Activated CD4-positive, alpha-beta T cell treated with anti-CD3 and anti-CD28 coated beads, Interleukin-2, amount 50 U/mL, for 16 hours (primary cell): ENCODE measurements around the gene IPO13.

Experiments
- DNase-seq: peaks from one replicate; pipeline ENCODE4 v3.0.0-alpha.2; 2020

Gene IPO13

DNA sequence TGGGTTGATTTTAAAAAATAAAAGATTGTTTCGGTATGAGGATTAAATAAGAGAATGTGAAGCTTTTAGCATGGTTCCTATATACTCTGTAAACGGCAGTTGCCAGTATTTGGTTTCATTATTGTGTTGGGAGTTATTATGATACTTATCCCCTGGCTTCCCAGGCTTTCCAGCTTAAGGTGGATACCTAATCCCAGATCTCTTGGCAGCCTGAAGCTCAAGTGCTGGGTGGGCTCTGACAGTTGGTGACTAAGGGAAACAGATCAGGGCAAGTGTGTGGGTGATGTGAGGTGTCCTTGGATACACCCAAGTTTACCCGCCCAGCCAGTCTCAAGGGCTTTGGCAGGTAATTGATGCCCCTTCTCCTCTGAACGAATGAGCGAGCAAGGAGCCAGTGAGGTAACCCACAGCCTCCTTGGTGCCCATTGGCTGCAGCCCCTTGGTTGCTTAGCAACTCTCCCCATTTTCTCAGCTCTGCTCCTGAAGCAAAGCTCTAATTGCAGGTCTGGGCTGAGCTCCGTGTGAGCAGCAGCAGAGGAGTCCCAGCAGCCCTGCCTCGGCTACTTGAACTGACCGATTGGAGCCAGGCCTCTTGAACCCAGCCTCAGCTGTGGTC, 6.1 kb downstream of the IPO13 start:
- DNase-seq = no peak

DNA sequence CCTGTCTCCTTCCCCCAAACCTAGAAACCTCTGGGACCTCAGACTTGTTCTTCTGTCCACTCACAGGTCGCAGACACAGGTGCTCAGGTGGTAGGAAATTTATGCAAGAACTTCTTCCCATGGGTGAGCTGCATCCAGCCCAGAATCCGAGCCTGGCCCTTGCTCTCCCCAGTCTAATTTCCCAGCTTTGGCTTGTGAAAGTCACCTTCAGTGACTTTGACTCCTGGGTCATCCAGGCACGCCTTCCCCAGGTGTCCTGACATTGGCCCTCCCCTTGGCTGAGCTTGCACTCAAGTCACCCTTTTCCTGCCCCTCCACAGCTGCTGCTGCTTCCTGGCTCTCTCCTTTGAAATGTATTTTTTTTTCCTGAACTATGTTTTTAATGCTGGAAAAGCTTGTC, 6.6 kb downstream of the IPO13 start:
- no peak for DNase-seq

DNA sequence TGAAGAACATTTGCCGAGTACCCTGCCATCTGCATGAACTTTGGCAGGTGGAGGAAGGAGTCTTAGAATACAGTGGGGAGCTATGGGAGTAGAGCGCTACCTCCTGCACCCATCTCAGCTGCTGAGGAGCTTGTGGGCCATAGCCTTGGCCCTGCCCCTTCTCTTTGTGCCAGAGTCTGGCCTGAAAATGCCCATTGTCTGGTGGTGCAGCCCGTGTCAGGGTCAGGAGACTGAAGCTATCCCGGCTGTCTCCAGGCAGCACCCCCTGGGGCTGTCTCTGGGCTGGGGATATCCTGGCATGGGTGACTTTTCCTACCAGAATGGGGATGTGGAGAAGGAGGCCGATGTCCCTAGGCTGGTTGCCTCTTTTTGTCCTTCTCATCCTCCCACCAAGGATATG, 7.3 kb downstream of the IPO13 start:
- DNase-seq = no peak

DNA sequence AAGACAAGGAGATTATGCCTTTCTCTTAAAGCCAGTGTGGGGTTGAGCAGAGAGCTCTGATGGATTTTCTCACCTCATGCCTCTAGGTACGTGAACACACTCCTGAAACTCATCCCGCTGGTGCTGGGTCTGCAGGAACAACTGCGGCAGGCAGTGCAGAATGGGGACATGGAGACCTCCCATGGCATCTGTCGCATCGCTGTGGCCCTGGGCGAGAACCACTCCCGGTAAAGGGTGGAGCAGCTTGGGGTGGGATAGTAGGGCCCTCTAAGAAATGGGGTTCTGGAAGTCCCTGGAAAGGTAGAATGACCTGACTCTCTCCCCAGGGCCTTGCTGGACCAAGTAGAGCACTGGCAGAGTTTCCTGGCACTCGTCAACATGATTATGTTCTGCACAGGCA, 9.5 kb downstream of the IPO13 start:
- DNase-seq = no peak

DNA sequence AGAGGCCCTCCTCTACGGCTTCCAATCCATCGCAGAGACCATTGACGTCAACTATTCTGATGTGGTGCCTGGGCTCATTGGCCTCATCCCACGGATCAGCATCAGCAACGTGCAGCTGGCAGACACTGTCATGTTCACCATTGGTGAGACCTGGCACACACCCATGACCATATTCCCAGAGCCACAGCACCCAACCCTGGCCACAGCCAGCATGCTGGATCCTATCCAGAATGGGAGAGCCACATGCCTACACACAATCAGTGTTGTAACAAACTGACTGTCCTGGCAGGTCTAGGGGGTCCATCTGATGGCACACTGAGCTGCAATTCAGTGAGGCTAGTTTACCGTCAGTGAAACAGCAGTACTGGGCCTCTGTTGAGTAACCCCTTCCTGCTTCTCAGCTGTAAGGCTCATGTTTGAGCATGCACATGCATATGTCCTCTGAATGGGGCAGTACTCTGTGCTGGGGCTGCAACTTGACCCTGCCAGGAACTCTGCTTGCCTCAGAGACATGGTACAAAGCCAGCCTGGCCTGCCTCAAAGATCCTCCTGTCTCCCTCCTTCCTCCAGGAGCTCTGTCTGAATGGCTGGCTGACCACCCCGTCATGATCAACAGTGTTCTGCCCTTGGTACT, 10.8 kb downstream of the IPO13 start:
- no peak for DNase-seq

DNA sequence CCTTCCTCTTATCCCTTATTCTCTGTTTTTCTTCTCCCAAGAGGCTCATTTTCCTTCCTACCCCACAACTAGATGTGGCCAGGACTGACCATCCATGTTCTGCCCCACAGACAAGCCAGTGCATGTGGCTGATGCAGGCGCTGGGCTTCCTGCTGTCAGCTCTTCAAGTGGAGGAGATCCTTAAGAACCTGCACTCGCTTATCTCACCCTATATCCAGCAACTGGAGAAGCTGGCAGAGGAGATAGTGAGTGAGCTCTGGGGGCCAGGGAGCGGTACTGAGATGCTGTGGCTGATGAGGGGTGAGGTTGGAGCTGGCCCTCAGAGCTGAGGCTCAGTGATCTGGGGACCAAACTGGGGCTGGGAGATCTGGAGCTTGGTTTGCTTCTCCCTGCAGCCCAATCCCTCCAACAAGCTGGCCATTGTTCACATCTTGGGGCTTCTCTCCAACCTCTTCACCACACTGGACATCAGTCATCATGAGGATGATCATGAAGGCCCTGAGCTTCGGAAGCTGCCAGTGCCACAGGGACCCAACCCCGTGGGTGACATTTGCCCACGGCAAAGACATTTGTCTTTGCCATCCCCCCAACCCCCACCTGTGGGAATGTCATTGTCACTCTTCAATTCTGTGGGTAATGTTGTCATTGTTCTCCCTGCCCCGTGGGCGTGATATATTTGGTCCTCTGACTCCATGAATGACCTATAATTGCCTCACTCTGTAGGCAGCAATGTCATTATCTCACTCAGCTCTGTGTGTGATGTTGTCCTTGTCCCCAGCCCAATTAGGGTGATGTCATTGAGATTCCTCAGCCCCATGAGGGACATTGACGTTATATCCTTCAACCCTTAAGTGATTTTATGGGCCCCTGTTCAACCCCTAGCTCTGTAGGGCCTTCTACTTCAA, 11.9 kb downstream of the IPO13 start:
- no peak for DNase-seq

DNA sequence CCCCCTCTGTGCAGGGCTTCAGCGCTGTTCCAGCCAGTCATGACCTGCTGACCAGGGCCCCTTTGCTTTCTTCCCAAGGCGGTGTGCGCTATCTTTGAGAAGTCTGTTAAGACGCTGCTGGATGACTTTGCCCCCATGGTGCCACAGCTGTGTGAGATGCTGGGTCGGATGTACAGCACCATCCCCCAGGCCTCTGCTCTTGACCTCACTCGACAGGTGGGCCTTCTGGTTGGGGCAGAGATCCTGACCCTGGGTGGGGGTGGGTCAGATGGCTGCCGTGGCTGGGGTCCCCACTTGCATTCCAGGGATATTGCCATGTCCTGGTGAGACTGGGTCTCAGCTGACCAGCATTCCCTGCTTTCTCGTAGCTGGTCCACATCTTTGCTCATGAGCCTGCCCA, 14.0 kb downstream of the IPO13 start:
- DNase-seq = no peak

DNA sequence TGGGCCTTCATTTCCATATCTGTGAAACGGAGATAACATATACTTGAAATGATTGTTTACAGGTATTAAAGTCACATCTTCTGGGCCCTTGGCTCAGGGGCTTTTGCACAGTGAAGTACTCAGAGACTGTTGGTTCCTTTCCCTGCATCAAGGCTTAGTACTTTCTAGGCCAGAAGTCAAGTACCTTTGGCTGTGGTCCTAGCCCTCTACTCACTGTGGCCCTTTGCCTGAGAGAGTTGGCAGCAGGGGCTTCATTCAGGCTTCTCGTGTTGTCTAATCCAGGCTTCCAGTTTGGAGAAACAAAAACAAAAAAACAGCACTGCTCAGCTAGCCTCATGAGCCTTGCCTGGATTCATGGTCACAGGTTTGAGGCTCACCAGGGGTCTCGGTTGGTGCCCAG, 14.9 kb downstream of the IPO13 start:
- no peak for DNase-seq

DNA sequence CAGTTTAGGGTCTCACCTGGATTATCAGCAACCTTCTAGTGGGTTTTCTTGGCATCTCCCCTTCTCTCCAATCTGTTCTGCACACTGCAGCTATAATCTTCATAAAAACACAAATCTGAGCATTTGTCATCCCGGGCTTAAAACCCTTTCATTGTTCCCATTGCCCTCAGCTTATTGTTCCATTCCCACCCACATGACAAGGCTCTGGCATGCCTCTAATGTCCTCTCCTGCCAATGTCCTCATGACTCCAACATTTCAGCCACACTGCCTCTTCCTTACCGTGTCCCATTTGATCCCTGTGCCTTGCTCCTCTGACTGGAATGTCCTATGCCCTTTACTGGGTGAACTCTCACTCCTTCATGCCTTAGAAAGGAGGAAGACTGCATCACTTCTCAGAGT, 15.6 kb downstream of the IPO13 start:
- DNase-seq = no peak

DNA sequence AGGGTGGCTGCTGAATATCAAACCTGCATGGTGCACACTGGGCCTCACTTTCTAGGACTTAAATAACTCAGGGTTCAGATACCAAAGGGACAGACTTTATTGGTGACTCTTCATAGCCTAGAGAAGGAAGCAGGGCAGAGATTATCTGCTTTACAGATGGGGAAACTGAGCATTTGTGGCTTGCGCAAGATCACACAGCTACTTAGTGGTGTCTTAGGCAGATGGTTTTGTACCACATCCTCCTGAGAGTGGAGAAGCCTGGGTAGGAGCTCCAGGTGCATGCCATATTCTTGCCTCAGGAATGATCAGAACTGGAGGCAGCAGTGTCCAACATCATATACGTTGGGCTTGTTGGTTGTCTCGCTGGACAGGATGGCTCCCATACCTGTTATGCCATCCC, 16.3 kb downstream of the IPO13 start:
- DNase-seq = no peak

DNA sequence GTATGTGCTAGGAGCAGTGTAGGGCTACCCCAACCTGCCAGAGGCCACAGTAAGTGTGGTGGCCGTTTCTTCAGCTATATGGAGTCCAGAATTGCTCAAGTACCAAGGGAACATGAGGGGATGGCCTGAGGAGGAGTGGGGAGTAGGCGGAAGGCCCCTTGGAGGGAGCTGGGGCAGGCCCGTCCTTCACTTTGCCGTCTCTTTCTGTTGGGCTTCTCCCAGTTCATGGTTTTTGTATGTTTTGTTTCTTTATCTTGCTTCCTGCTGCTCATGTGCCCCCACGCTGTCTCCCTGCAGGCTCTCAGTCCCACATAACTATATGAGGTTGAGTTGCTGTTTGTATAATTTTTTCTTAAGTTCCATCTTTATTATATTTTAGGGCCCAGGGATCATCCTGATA, 17.1 kb downstream of the IPO13 start:
- DNase-seq = no peak

DNA sequence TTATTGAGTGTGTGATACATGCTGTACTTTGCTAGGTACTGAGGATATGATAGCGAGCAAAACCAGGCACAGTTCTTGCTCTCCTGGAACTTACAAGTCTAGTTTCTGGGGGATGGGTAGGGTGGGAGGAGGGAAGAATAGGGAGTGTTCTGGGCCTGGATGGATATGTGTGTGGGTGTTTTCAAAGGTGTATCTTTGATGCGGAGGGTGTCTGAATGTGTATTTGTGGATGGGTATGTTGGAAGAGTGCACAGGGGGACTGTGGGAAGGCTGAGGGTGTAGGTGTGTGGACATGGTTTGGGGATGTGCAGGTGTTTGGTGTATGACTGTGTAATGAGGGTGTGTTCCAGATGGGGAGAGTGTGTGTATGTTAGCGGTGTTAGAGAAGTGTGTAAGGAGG, 18.6 kb downstream of the IPO13 start:
- DNase-seq = no peak

DNA sequence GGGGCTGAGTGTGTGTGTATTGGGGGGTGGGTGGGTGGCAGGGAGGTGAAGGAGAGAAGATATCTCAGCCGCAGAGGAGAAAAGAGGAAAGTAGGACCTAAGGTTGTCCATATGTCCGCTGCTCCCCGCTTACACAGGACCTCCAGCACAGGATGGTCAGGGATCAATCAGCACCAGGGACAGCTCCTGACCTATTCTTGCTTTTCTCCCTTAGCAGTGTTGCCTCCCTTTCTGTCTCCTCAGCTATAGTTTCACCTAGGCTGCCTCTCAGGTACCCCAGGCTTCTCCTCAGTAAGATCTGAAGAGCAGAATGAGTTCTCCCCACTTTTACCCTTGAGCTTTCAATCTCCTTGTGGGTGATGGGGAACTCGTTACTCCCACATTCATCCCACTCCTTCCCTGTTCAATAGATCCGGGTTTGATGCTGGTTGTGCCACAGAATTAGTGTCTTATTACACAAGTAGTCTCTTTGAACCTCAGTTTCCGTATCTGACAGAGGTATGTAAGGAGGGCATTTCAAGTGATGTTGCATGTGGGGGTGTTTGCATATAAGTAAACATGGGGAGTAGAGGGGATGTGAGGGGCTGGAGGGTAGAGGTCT, 21.7 kb downstream of the IPO13 start:
- no peak for DNase-seq

DNA sequence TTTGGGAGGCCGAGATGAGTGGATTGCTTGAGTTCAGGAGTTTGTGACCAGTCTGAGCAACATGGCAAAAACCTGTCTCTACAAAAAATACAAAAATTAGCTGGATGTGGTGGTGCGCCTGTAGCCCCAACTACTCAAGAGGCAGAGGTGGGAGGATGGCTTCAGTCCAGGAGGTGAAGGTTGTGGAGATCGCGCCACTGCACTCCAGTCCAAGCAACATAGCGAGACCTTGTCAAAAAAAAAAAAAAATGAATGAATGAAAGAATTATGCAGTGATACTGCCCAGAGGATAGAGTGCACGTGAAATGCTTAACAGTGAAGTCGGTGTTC, 22.6 kb downstream of the IPO13 start:
- no peak for DNase-seq

DNA sequence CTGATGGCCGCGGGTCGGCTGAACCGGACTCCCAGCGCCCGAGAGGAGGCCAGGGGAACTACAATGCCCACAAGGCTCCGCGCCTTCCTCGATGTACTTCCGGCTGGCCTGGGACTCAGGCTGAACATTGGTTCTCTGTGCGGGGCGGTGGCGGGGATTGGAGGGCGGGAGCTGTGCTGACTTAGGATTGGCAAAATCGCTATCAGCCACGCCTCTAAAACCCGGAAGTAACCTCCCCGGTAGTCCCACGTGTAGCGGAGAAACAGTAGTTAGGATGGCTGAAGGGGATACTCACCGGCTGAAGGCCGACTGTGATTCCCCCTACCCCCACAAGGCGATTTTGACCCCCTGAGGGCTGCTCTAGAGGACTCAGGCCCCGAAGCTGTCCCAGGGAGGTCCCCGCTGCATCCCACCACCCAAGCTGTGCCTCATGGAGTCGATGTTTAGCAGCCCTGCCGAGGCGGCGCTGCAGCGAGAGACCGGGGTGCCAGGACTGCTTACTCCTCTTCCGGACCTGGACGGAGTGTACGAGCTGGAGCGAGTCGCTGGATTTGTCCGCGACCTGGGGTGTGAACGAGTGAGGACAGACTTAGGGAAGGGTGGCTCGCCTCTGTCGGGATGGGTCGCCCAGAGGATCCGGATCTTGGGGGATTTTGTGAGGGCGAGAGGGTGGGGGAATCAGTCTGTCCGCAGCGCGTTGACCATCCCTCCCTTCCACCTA, 23.2 kb downstream of the IPO13 start, which contains the start of gene DPH2:
TSS of gene DPH2 (plus strand) at position 265 of the 721 bp plus-strand sequence. CDS start at position 431, 166 bp downstream.
- DNase-seq = peak; percentile 98

DNA sequence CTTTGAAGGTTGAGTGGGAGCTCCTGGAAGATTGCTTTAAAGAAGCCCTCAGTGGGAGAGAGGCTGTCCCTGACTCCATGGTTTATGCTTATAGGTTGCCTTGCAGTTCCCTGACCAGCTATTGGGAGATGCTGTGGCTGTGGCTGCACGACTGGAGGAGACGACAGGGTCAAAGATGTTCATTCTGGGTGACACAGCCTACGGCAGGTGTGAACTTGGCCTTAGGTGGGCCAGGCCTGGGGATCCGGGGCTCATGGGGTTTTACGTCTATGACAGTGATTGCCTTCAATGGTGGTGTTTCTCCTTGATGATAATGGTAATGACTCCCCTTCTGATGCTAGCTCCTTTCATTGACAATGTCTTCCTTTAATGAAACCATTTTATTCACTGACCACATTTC, 23.8 kb downstream of the IPO13 start:
- DNase-seq = no peak

DNA sequence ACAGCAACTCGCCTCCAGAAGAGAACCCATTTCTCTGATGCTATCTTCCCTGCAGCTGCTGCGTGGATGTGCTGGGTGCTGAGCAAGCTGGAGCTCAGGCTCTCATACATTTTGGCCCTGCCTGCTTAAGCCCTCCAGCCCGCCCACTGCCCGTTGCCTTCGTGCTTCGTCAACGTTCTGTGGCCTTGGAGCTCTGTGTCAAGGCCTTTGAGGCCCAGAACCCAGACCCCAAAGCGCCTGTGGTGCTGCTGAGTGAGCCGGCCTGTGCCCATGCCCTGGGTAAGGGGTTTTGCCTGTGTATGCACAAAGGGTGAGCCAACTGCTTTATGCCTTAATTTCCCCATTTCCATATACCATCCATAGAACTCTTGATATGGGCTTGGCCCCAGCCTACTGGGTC, 24.2 kb downstream of the IPO13 start:
- no peak for DNase-seq

DNA sequence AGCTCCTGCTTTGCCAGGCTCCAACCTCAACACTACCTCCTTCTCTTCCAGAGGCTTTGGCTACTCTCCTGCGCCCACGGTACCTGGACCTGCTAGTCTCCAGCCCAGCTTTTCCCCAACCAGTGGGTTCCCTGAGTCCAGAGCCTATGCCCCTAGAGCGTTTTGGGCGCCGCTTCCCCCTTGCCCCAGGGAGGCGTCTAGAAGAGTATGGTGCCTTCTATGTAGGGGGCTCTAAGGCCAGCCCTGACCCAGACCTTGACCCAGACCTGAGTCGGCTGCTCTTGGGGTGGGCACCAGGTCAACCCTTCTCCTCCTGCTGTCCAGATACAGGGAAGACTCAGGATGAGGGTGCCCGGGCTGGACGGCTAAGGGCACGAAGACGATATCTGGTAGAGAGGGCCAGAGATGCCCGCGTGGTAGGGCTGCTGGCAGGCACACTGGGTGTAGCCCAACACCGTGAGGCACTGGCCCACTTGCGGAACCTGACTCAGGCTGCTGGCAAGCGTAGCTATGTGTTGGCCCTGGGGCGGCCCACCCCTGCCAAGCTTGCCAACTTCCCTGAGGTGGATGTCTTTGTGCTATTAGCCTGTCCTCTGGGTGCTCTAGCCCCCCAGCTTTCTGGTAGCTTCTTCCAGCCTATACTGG, 24.7 kb downstream of the IPO13 start:
- no peak for DNase-seq

DNA sequence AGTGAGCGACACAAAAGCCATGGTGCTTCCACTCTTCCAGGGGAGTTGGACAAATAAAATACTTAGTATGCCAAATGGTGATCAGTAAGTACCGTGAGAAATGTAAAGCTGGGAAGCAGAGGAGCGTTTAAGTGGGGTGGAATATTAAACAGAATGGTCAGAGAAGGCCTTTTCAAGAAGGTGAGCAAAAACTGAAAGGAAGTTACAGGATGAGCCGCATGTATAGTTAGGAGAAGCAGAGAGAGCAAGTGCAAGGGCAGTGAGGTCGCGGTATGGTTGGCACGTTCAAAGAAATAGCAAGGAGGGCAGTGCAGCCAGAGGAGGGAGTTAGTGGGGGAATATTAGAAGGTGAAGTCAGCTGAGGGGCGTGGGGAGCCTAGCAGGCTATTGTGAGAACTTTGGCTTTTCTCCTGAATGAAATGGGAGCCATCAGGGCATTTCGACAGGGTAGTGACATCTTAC, 27.3 kb downstream of the IPO13 start:
- DNase-seq = no peak

DNA sequence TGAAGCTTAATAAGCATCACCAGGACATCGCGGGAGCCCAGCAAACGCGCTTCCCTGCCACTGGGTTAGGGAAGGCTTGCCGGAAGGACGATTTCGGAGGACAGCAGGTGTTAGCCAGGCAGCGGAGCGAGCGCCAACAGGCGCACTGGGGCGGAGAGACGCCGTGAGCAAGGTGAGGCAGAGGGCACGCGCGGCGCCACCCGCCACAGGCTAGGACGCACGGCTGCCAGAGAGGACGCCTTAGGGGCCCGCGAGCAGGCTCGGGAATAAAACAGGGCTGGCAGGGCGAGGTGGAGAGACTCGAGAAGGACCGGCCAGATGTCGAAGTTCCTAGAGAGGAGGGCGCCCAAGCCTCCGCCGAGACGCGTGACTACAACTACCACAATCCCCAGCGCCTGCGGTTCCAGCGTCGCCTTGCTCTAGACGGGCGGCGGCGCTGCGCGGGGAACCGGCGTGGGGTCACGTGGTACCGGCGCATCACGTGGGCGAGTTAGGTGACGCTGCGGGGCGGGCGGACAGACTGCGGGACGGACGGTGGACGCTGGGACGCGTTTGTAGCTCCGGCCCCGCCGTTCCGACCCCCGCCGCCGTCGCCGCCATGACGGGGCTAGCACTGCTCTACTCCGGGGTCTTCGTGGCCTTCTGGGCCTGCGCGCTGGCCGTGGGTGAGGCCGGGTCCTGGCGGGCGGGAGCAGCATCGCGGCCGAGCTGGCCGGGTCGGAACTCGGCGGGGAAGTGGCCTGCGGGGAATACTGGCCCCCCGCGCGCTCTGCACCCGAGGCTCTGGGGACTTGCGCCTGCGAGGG, 27.9 kb downstream of the IPO13 start, which contains the start of gene ATP6V0B:
TSS of gene ATP6V0B (plus strand) at position 518 of the 806 bp plus-strand sequence. CDS start at position 599, 81 bp downstream.
- DNase-seq = peak; percentile 96

DNA sequence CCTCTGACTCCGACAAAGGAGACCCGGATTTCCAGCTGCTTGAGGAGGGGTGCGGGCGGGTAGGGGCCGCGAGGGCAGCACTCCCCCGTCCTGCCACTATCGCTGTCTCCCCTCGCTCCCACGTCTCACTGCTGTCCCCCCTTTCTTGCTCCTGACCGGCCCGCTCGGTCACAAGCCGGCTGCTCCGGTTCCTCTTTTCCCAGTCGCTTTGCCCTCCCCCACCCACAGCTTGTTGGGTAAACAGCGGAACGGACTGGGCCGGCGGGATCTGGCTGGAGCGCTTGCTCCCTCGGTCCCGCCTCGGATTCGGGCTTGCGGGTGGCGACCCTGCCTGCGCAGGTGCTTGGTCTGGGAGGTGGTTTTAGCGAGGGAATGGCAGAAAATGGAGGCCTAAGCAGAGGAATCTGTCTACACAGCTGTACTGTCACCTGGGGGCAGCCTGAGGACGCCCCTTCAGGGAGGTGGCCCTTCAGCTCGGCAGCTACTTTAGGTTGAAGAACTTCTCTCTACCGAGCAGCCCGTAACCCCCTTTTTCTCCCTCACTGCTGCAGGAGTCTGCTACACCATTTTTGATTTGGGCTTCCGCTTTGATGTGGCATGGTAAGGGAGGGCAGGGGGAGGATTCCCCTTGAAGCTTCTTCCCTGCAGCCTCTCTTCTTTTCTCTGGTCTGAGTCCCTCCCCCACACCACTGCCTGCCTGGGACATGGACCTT, 28.7 kb downstream of the IPO13 start:
- DNase-seq = peak; percentile 28
